Activated CD4-positive, alpha-beta T cell treated with anti-CD3 and anti-CD28 coated beads, Interleukin-2, amount 50 U/mL, for 16 hours (primary cell): ENCODE results near the gene LRTM2.
A peak's percentile ranks its signal among the peaks of the same experiment; 100 is the strongest.

Experiments
- DNase-seq: peaks from one replicate; pipeline ENCODE4 v3.0.0-alpha.2; 2020

LRTM2 gene

GRCh38 chr12:1830981-1831963, 10.9 kb downstream of the LRTM2 start:
- peak; percentile 10 for DNase-seq

DNA sequence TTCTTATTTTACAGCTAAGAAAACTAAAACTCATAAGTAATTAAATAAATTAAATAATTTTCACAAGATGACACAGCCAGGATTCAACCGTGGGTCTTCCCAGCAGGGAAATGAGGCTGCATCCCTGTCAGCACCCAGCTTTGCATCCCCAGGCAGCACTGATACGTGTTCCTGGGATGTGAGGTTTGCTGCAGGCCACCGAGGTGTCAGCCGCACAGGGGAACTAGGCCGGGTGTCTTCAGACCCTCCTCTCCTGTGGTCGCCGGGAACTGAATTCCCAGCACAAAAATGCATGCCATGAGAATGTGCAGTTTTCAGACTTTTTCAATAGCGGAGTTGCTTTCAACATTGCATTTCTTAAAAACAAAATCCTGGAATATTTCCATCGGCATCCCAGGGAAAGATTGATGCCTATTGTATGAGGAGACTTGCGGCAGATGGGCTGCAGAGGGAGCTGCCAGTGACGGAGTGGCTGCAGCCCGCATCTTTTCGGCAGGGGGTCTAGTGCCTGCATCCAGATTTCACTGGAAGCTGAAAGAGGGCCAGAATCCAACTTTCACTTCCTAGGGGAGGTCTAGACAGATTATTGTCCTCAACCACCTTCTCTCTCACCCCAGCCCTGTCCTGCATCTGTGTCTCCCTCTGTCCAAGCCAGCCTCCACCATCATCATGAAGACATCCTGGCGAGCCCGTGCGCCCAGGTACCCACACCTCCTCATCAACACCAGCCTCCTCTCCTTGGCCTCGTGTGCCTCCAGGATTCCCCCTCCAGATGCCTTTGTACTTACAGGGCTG, 12.6 kb downstream of the LRTM2 start:
- no peak for DNase-seq

- DNase-seq: no peak
Measured at GRCh38 chr12:1833596-1834028, 13.2 kb downstream of the LRTM2 start.

GRCh38 chr12:1834186-1834925, 14.0 kb downstream of the LRTM2 start:
- no peak for DNase-seq

- no peak for DNase-seq
Measured at GRCh38 chr12:1835211-1836131, 15.1 kb downstream of the LRTM2 start.

DNA sequence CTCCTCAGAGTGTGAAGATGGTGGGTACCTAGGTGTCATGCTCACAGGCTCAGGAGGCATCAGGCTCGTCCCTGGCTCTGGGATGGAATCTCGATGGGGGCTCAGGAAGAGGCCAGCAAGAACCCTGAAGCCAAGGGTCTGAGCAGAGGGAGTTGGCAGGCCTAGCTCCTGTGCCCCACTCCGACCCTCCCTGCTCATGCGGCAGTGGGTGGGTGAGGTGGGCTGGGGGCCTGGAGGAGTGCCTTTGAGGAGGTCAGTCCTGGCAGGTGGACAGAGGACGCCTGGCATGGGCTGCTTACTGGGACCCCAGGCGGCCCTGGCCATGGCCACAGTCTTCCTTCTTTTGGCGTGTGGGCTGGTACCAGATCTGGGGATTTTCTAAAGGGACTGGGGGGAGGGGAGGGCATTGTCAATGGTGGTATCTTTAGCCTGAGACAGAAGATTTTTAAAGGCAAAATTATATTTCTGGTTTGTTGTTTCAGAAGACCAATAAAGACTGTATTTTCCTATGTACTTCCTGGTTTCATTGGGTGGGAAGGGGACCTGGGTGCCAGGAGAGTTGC, 16.0 kb downstream of the LRTM2 start:
- DNase-seq: no peak

- DNase-seq: no peak
Measured at GRCh38 chr12:1836854-1837421, 16.6 kb downstream of the LRTM2 start.

DNA sequence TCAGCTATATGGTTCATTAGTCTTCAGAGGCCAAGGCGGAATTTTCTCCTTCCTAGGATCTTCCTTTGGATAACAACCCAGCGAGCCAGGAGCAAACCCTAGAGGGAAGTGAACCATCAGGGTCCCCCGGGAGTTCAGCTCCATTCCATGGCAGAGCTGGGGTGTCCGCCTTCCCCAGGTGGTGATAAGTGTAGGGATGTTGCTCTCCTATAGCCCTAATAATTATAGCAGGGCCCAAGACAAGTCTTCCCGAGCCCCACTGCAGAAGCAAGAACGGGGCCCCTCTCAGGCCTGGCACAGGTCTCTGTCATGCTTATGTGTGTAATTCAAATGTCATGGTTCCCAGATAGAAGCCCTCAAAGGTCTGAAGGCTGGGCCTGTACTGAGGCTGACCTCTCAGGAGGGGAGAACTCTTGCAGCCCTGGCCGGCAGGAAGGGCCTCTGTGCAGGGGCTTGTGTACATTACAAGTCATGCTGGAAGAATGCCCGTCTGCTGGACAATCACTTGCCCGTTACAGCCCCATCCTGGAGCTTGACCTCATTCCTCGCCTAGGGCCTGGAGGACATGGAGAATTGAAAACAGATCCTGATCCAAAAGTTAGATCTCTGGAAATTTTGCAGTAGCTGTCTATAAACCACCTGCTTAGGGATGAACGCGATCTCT, 17.3 kb downstream of the LRTM2 start:
- no peak for DNase-seq

GRCh38 chr12:1838205-1838993, 18.0 kb downstream of the LRTM2 start:
- DNase-seq: no peak

GRCh38 chr12:1838994-1839365, 18.6 kb downstream of the LRTM2 start:
- DNase-seq: no peak

DNA sequence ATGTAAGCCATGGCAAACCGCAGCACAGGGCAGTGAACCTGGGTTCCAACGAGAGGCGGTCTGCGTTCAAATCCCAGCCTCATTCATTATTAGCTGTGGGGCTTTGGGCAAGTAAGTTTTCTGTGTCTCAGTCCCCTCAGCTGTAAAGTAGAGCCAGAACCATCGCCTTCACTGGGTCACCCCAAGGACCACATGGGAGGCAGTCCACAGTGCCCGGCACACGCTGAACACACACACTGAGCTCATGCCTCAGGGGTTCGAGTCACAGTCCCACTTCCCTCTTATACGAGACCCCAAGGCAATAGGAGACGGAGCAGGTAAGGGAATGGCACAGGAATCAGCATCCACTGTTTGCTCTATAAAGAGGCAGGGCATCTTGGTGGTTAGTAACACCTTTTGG, 19.1 kb downstream of the LRTM2 start:
- no peak for DNase-seq

GRCh38 chr12:1839956-1840951, 19.9 kb downstream of the LRTM2 start:
- no peak for DNase-seq

DNA sequence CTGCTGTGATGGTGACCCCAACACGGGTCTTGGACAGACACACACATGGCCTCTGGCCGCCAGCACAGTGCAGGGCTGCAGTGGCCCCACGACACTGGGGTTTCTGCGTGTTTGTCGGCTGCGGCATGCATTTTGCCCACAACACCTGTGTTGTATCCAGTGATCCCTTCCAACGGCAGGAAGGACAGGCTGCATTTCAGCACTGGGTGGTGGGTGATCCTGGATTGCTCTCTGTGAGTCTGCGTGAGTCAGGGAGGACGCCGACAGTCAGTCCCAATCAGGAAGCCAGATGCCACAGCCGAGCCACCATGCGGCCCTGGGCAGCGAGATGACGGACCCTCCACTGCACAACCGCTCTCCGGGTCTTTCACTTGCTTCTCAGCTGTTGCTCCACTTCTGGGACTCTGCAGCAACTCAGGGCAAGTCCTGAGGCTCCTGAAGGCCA, 20.6 kb downstream of the LRTM2 start:
- no peak for DNase-seq

GRCh38 chr12:1841586-1842182, 21.3 kb downstream of the LRTM2 start:
- DNase-seq: no peak

DNA sequence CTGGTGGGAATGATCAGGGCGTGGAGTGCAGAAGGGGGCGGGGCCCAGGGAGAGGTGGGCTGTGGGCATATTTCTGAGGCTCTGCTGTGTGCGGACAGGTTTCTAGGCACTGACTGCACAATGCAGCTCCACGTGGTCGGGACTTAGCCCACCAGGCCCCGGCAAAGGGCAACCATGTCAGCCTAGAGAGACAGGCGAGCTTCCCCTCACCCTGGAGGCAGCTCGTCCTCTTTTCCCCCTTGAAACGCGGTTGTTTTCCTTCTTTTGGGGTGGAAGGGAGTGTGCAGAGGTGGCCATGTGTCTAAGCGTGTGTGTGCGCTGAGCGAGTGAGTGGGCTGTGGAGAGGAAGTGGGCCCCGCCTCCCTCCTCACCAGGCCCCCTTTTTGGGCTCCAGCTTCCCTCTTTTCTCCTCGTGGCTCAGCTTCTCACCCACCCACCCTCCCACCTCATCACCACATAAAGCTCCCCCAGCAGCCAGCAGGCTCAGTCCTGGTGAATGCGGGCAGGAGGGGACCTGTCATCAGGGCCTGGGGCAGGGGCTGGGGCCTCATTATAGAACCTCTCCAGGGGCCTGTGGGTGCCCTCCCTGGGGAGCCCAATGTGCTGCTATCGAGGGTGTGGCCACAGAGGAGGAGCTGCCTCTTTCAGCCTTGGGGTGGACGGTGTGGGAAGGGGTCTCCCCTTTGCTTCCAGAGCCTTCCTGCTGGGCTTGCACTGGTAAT, 22.0 kb downstream of the LRTM2 start:
- DNase-seq: no peak

DNA sequence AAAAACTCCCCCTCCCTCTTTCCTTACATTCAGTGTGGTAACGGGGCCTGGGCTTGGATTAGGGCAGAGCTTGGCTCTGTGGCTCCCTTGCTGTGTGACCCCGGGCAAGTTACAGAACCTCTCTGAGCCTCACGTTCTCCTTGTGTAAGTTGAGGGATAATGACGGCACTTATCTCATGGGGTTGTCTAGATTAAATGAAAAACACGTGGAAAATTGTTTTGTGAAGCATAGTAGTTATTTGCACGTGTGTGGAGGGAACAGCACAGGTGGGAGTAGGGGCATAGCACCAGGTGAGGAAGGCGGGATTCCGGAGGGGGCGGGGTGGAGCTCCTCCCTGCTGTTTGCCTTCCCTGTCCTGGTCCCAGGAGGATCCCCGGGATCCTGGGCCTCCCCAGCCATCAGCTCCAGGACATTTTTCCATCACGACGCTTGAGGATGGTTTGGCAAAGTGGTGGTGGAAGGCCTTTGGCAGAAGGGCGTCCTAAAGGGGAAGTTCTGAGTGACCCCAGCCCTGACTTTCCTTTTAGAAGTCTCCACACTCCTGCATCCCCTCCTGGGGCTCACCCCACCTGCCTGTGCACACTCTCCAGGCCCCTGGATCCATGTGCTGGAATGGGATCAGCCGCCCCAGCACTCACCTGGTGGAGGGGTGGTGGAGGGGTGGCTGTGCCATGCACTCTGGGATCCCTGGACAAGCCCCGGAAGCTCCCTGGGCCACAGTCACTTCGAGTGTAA, 22.7 kb downstream of the LRTM2 start:
- DNase-seq: no peak

- DNase-seq: no peak
Measured at GRCh38 chr12:1843641-1844005, 23.3 kb downstream of the LRTM2 start.
